HepG2 (cell line): ENCODE data around the gene RPUSD4. TPM values are rescaled to one million over a fixed set of nuclear protein-coding genes. Genes with fewer than 3 reads are reported as not detected.

Source experiments
- ATAC-seq: fragments of 200-7000 bp; cut with Tn5 transposase; 3 replicates; pipeline ENCODE4 v1.9.1; 2020; ENCODE audit warnings: mild to moderate bottlenecking, moderate library complexity
- BruUV-seq: library from RNA; stranded (reverse); fragments of 400-500 nt; replicated peaks from 2 replicates; lab custom pipeline; 2021; lab: Mats Ljungman, UMichigan
- CTCF ChIA-PET: fragments of 300-600 bp; formaldehyde crosslinking; extraction: SDS; loops from one replicate; lab custom pipeline; 2021; ENCODE audit warnings: low total read pairs, inconsistent platforms, low intra/inter-chr PET ratio; lab: Yijun Ruan, JAX
- POLR2A ChIA-PET: fragments of 350-600 bp; sonication (Branson Sonifier 250); formaldehyde crosslinking; loops from one replicate; lab custom pipeline; 2020; ENCODE audit warnings: antibody characterized with exemption, inconsistent platforms; lab: Yijun Ruan, JAX
- DNase-seq: peaks from one replicate; pipeline ENCODE4 v3.0.0-alpha.2; 2015; ENCODE audit warnings: low spot score
- FAIRE-seq: peaks from 3 replicates; lab custom pipeline; 2011; peaks lifted over from hg19 to GRCh38; lab: Jason Lieb, UNC
- H2AFZ ChIP-seq: one replicate; pipeline ENCODE4 v1.6.1; 2011; ENCODE audit warnings: low read length, inconsistent platforms
- H3K27ac ChIP-seq: fragments of 300-600 bp; 3 replicates; pipeline ENCODE4 v1.8.0; 2011; ENCODE audit warnings: mixed run types, mild to moderate bottlenecking, mixed read lengths, low read length, inconsistent platforms; ENCODE audit not compliant: insufficient read depth; ENCODE audit errors: extremely low read length
- H3K27me3 ChIP-seq, 2 experiments: fragments of 200-600 bp in 1 of 2; 2 replicates in 1 of 2; 3 replicates in 1 of 2; pipeline versions ENCODE4 v1.6.0 to v1.8.0; 2011; ENCODE audit warnings: low read length in 2 of 2, mild to moderate bottlenecking in 2 of 2, moderate library complexity in 2 of 2, inconsistent platforms in 1 of 2; ENCODE audit not compliant: insufficient read depth in 2 of 2, control insufficient read depth in 1 of 2
- H3K36me3 ChIP-seq, 2 experiments: fragments of 200-600 bp in 1 of 2; replicated peaks in 1 of 2; 2 replicates in 1 of 2; 3 replicates in 1 of 2; pipeline versions ENCODE4 v1.5.1 to v1.8.0; 2011; ENCODE audit warnings: low read length in 2 of 2, inconsistent platforms in 1 of 2; ENCODE audit not compliant: insufficient read depth in 2 of 2, control insufficient read depth in 1 of 2
- H3K4me1 ChIP-seq: 2 replicates; pipeline ENCODE4 v1.5.1; 2012; ENCODE audit warnings: low read length, inconsistent platforms; ENCODE audit not compliant: insufficient read depth
- H3K4me2 ChIP-seq: 2 replicates; pipeline ENCODE4 v1.6.0; 2011; ENCODE audit warnings: low read depth, low read length, inconsistent platforms
- H3K4me3 ChIP-seq, 3 experiments: fragments of 200-600 bp in 1 of 3; sonication (generic), shearing (Covaris generic) in 1 of 3; replicated peaks in 1 of 3; 2 replicates each; pipeline ENCODE4 v1.5.1; 2011 to 2016; ENCODE audit warnings: low read length in 3 of 3, inconsistent platforms in 2 of 3, low read depth in 2 of 3, mild to moderate bottlenecking in 2 of 3, control low read depth in 1 of 3, mixed read lengths in 1 of 3; ENCODE audit not compliant: insufficient read depth in 1 of 3
- H3K79me2 ChIP-seq: one replicate; pipeline ENCODE4 v1.6.1; 2011; ENCODE audit warnings: low read length, inconsistent platforms; ENCODE audit not compliant: insufficient read depth
- H3K9ac ChIP-seq: 2 replicates; pipeline ENCODE4 v1.6.0; 2011; ENCODE audit warnings: mild to moderate bottlenecking, low read depth, low read length, inconsistent platforms; ENCODE audit not compliant: insufficient read depth
- H3K9me3 ChIP-seq: 2 replicates; pipeline ENCODE4 v1.5.1; 2012; ENCODE audit warnings: mild to moderate bottlenecking, low read length
- H4K20me1 ChIP-seq: 2 replicates; pipeline ENCODE4 v1.6.0; 2011; ENCODE audit warnings: inconsistent platforms, mild to moderate bottlenecking, low read length, moderate library complexity; ENCODE audit not compliant: insufficient read depth
- ATM ChIP-seq: fragments of 450-650 bp; IDR thresholded peaks from 2 replicates; pipeline ENCODE4 v1.7.1; 2017; ENCODE audit warnings: mild to moderate bottlenecking, borderline replicate concordance
- DNMT3B ChIP-seq: conservative IDR thresholded peaks from 2 replicates; pipeline ENCODE4 v1.6.1; 2016; ENCODE audit warnings: missing biosample characterization, control low read depth
- MAX ChIP-seq: IDR thresholded peaks from 2 replicates; pipeline ENCODE4 v1.6.1; 2012; ENCODE audit warnings: inconsistent platforms
- NFKBIZ ChIP-seq: IDR thresholded peaks from 2 replicates; pipeline ENCODE4 v1.6.1; 2018; ENCODE audit warnings: missing genetic modification reagents, missing compliant biosample characterization
- SOX13 ChIP-seq, 3 experiments: fragments of 450-650 bp in 1 of 3; sonication (generic) in 1 of 3; formaldehyde crosslinking in 1 of 3; IDR thresholded peaks in 2 of 3; conservative IDR thresholded peaks in 1 of 3; 2 replicates each; pipeline versions ENCODE4 v1.5.0 to v1.6.1; 2016 to 2020; ENCODE audit warnings: antibody characterized with exemption in 1 of 3, mild to moderate bottlenecking in 1 of 3, missing compliant biosample characterization in 1 of 3, missing genetic modification reagents in 1 of 3, moderate library complexity in 1 of 3
- ZMYM4 ChIP-seq: sonication (generic); formaldehyde crosslinking; IDR thresholded peaks from 2 replicates; pipeline ENCODE4 v1.8.1; 2023; ENCODE audit warnings: mild to moderate bottlenecking, missing genetic modification reagents
- ZNF446 ChIP-seq: sonication (generic); formaldehyde crosslinking; IDR thresholded peaks from 2 replicates; pipeline ENCODE4 v1.5.0; 2020; ENCODE audit warnings: mild to moderate bottlenecking, missing genetic modification reagents
- ZNF572 ChIP-seq: sonication (generic); formaldehyde crosslinking; IDR thresholded peaks from 2 replicates; pipeline ENCODE4 v1.5.1; 2020; ENCODE audit warnings: mild to moderate bottlenecking, missing genetic modification reagents
- WGBS: methylation state at CpG from one replicate; pipeline ENCODE4 v1.1.6; 2017; ENCODE audit warnings: low lambda C conversion rate; 5-methylcytosine and 5-hydroxymethylcytosine counted together
- in situ Hi-C: cut with HindIII; loops from 2 replicates; pipeline ENCODE4 v1.10.0; 2017; ENCODE audit warnings: low pct_unique_long_range_greater_than_20kb; ENCODE audit not compliant: extremely low pct_ligation_motif_present
- intact Hi-C: fragments of 100-400 bp; cut with micrococcal nuclease; formaldehyde crosslinking; loops from one replicate; pipeline ENCODE4 v1.10.0; 2022; ENCODE audit not compliant: unreplicated experiment
- polyA plus RNA-seq, 8 experiments: library from polyadenylated mRNA; depleted of rRNA in 3 of 8; stranded (reverse) in 7 of 8; unstranded in 1 of 8; fragments of >200 nt; fragmentation: Illumina TruSeq in 4 of 8; extraction: Trizol in 4 of 8; gene quantifications; 2 replicates each; pipeline versions ENCODE4 v1.2.1 to v1.2.3, GENCODE V29; 2011 to 2016; ENCODE audit warnings: low read depth in 4 of 8, missing spikeins in 1 of 8, mixed read lengths in 1 of 8; ENCODE audit not compliant: insufficient read depth in 1 of 8
- total RNA-seq, 5 experiments: library from RNA; depleted of rRNA; stranded (reverse); fragments of >200 nt; fragmentation: Illumina TruSeq; extraction: Trizol; gene quantifications; 2 replicates each; pipeline ENCODE4 v1.2.3, GENCODE V29; 2016; ENCODE audit warnings: low read depth in 1 of 5
- TF ChIP-seq, protein P1 (sequence below): sonication (generic); formaldehyde crosslinking; IDR thresholded peaks from 2 replicates; pipeline ENCODE4 v1.4.0; 2020; ENCODE audit warnings: missing genetic modification reagents, low read depth, mild to moderate bottlenecking, borderline replicate concordance
- TF ChIP-seq, protein P2 (sequence below): sonication (generic); formaldehyde crosslinking; IDR thresholded peaks from 2 replicates; pipeline ENCODE4 v1.9.0; 2022; ENCODE audit warnings: missing genetic modification reagents, mild to moderate bottlenecking, borderline replicate concordance
- TF ChIP-seq, protein P3 (sequence below): sonication (generic); formaldehyde crosslinking; IDR thresholded peaks from 2 replicates; pipeline ENCODE4 v1.5.1; 2020; ENCODE audit warnings: mild to moderate bottlenecking, missing genetic modification reagents, moderate library complexity
- TF ChIP-seq, protein P4 (sequence below): sonication (generic); formaldehyde crosslinking; IDR thresholded peaks from 2 replicates; pipeline ENCODE4 v1.4.0; 2020; ENCODE audit warnings: missing genetic modification reagents, borderline replicate concordance

Gene RPUSD4
- total and polyA plus RNA-seq, 2 of the 13 experiments (the other 11 are each of a cell fraction or from before 2014, with no cell fraction given) = 45.0 to 52.9 TPM

DNA sequence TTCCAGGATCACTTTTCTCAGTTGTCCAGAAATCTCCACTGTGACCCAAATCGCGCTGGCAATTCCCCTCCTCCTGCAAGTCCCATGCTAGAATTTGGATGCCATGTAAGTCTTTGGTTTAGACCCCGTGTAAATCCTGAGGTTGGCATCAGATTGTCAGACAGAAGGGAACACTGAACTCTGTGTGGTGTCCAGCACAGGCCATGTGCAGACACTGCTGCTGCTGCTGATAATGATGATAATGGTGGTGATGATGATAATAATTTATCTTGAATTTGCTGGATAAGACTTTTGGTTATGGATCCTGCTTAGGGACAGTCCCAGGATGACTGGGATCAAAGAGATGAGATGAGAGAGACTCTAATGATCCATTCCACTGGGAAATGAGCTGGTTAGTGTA, 45.0 kb downstream of the RPUSD4 start (continued):
- TF ChIP-seq, protein P1, sequence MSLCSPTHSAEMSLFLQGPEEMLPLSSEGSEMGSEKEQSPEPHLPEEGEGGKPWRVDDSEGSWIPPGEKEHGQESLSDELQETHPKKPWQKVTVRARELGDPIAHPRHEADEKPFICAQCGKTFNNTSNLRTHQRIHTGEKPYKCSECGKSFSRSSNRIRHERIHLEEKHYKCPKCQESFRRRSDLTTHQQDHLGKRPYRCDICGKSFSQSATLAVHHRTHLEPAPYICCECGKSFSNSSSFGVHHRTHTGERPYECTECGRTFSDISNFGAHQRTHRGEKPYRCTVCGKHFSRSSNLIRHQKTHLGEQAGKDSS (CRISPR knock-in tag) = no peak
- no peak for TF ChIP-seq DNMT3B (CRISPR knock-in tag)

GRCh38 chr11:126165757-126166156, 45.7 kb downstream of the RPUSD4 start:
- H3K36me3 ChIP-seq = no peaks in the 10 kb centered on the region
- no peak overlapping the region for H2AFZ ChIP-seq
- no peaks in the 10 kb centered on the region for H3K9me3 ChIP-seq
- BruUV-seq = no TSS peak
- in situ Hi-C loops = no loop called here
- peak overlapping the region; percentile 42 for H3K27ac ChIP-seq
- no peaks in the 10 kb centered on the region for H3K79me2 ChIP-seq
- no peak for DNase-seq
- intact Hi-C loops = no loop called here
- no peak overlapping the region for H3K9ac ChIP-seq
- H3K27me3 ChIP-seq = peaks cover 0 to 1% of the 10 kb centered on the region in 2 experiments; a peak in 1 of 5 replicates
- peaks cover 69% of the 10 kb centered on the region for H3K4me1 ChIP-seq
- TF ChIP-seq SOX13 (IDR thresholded peaks at IDR 0.05) = no peak
- no peak for TF ChIP-seq SOX13 (CRISPR knock-in tag; conservative IDR thresholded peaks at IDR 0.05 in 1 of 2, IDR thresholded peaks at IDR 0.05 in 1 of 2)
- TF ChIP-seq, protein P2, sequence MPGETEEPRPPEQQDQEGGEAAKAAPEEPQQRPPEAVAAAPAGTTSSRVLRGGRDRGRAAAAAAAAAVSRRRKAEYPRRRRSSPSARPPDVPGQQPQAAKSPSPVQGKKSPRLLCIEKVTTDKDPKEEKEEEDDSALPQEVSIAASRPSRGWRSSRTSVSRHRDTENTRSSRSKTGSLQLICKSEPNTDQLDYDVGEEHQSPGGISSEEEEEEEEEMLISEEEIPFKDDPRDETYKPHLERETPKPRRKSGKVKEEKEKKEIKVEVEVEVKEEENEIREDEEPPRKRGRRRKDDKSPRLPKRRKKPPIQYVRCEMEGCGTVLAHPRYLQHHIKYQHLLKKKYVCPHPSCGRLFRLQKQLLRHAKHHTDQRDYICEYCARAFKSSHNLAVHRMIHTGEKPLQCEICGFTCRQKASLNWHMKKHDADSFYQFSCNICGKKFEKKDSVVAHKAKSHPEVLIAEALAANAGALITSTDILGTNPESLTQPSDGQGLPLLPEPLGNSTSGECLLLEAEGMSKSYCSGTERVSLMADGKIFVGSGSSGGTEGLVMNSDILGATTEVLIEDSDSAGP (CRISPR knock-in tag) = peak; percentile 43; the same call in 1 of the 2 replicates
- TF ChIP-seq, protein P3, sequence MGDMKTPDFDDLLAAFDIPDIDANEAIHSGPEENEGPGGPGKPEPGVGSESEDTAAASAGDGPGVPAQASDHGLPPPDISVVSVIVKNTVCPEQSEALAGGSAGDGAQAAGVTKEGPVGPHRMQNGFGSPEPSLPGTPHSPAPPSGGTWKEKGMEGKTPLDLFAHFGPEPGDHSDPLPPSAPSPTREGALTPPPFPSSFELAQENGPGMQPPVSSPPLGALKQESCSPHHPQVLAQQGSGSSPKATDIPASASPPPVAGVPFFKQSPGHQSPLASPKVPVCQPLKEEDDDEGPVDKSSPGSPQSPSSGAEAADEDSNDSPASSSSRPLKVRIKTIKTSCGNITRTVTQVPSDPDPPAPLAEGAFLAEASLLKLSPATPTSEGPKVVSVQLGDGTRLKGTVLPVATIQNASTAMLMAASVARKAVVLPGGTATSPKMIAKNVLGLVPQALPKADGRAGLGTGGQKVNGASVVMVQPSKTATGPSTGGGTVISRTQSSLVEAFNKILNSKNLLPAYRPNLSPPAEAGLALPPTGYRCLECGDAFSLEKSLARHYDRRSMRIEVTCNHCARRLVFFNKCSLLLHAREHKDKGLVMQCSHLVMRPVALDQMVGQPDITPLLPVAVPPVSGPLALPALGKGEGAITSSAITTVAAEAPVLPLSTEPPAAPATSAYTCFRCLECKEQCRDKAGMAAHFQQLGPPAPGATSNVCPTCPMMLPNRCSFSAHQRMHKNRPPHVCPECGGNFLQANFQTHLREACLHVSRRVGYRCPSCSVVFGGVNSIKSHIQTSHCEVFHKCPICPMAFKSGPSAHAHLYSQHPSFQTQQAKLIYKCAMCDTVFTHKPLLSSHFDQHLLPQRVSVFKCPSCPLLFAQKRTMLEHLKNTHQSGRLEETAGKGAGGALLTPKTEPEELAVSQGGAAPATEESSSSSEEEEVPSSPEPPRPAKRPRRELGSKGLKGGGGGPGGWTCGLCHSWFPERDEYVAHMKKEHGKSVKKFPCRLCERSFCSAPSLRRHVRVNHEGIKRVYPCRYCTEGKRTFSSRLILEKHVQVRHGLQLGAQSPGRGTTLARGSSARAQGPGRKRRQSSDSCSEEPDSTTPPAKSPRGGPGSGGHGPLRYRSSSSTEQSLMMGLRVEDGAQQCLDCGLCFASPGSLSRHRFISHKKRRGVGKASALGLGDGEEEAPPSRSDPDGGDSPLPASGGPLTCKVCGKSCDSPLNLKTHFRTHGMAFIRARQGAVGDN = peak; percentile 57
- TF ChIP-seq NFKBIZ (CRISPR knock-in tag) = no peak
- TF ChIP-seq ATM = no peak
- TF ChIP-seq ZMYM4 = no peak
- TF ChIP-seq, protein P4, sequence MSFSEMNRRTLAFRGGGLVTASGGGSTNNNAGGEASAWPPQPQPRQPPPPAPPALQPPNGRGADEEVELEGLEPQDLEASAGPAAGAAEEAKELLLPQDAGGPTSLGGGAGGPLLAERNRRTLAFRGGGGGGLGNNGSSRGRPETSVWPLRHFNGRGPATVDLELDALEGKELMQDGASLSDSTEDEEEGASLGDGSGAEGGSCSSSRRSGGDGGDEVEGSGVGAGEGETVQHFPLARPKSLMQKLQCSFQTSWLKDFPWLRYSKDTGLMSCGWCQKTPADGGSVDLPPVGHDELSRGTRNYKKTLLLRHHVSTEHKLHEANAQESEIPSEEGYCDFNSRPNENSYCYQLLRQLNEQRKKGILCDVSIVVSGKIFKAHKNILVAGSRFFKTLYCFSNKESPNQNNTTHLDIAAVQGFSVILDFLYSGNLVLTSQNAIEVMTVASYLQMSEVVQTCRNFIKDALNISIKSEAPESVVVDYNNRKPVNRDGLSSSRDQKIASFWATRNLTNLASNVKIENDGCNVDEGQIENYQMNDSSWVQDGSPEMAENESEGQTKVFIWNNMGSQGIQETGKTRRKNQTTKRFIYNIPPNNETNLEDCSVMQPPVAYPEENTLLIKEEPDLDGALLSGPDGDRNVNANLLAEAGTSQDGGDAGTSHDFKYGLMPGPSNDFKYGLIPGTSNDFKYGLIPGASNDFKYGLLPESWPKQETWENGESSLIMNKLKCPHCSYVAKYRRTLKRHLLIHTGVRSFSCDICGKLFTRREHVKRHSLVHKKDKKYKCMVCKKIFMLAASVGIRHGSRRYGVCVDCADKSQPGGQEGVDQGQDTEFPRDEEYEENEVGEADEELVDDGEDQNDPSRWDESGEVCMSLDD (CRISPR knock-in tag) = no peak
- TF ChIP-seq ZNF572 (CRISPR knock-in tag) = 0 out of 2 replicates have a peak, but pooled peaks have one; percentile 37
- peak; percentile 8; the same call in 1 of the 2 replicates for TF ChIP-seq ZNF446 (CRISPR knock-in tag)
- TF ChIP-seq MAX = 0 out of 2 replicates have a peak, but pooled peaks have one; percentile 35
- peak; percentile 21 for ATAC-seq
- H3K4me3 ChIP-seq = peak overlapping the region in 1 of 3 experiments; percentile 39; a peak in 1 of 6 replicates
- CTCF ChIA-PET = no interaction called here
- FAIRE-seq = no peak
- WGBS = 75% methylated on average over 6 of the region's 10 CpGs
- no peaks in the 10 kb centered on the region for H4K20me1 ChIP-seq
- POLR2A ChIA-PET = interaction anchor here (1.4 kb wide), 1 partner anchor 18 kb away, joined by 6 read pairs; no protein-coding TSS in a partner anchor
- H3K4me2 ChIP-seq = peak overlapping the region; percentile 58
